K562 (cell line): ENCODE results near the gene EPHA10. TPM values are rescaled to one million over a fixed set of nuclear protein-coding genes. Genes with fewer than 3 reads are reported as not detected.

Source experiments
- BRF1 ChIP-seq: IDR thresholded peaks from 3 replicates; pipeline ENCODE4 v1.6.1; 2011; ENCODE audit warnings: borderline replicate concordance, mild to moderate bottlenecking; ENCODE audit not compliant: insufficient read length; ENCODE audit errors: extremely low read depth
- CAMTA2 ChIP-seq: fragments of 250-450 bp; sonication (Bioruptor Pico); conservative IDR thresholded peaks from 2 replicates; pipeline ENCODE4 v1.5.1; 2022
- DACH1 ChIP-seq: fragments of 450-650 bp; IDR thresholded peaks from 2 replicates; pipeline ENCODE4 v1.6.1; 2018; ENCODE audit not compliant: partially characterized antibody
- FOS ChIP-seq: IDR thresholded peaks from 3 replicates; pipeline ENCODE4 v1.6.1; 2011; ENCODE audit not compliant: insufficient read length; ENCODE audit errors: extremely low read depth
- MTA2 ChIP-seq: fragments of 450-650 bp; IDR thresholded peaks from 2 replicates; pipeline ENCODE4 v1.6.1; 2016; ENCODE audit warnings: low read depth
- PATZ1 ChIP-seq: fragments of 250-450 bp; sonication (Bioruptor Pico); IDR thresholded peaks from 2 replicates; pipeline ENCODE4 v1.5.0; 2020; ENCODE audit warnings: mild to moderate bottlenecking, borderline replicate concordance
- PHF20 ChIP-seq: fragments of 450-650 bp; IDR thresholded peaks from 2 replicates; pipeline ENCODE4 v1.6.1; 2018; ENCODE audit not compliant: partially characterized antibody
- POLR2AphosphoS5 ChIP-seq: IDR thresholded peaks from 2 replicates; pipeline ENCODE4 v1.6.1; 2011; ENCODE audit warnings: mild to moderate bottlenecking, low read depth, low read length, moderate library complexity; ENCODE audit not compliant: control insufficient read depth, insufficient read depth
- POLR3A ChIP-seq: IDR thresholded peaks from 2 replicates; pipeline ENCODE4 v1.6.1; 2011; ENCODE audit warnings: borderline replicate concordance, mild to moderate bottlenecking, moderate library complexity; ENCODE audit not compliant: insufficient read length, insufficient read depth; ENCODE audit errors: extremely low read depth
- RHOXF2B ChIP-seq: fragments of 250-450 bp; sonication (Bioruptor Pico); conservative IDR thresholded peaks from 2 replicates; pipeline ENCODE4 v1.5.1; 2021
- RUNX1 ChIP-seq: sonication (generic); IDR thresholded peaks from 2 replicates; pipeline ENCODE4 v1.6.1; 2016; ENCODE audit warnings: antibody characterized with exemption, low read depth
- SMAD2 ChIP-seq: fragments of 150-350 bp; IDR thresholded peaks from 2 replicates; pipeline ENCODE4 v1.6.1; 2014; ENCODE audit warnings: low read depth, mild to moderate bottlenecking, low read length
- SP1 ChIP-seq: sonication (generic); formaldehyde crosslinking; IDR thresholded peaks from 2 replicates; pipeline ENCODE4 v1.8.1; 2022; ENCODE audit warnings: mild to moderate bottlenecking, missing genetic modification reagents
- ZFX ChIP-seq: sonication (generic); formaldehyde crosslinking; IDR thresholded peaks from 2 replicates; pipeline ENCODE4 v1.8.0; 2022; ENCODE audit warnings: mild to moderate bottlenecking, missing genetic modification reagents, moderate library complexity
- ZNF217 ChIP-seq: sonication (generic); formaldehyde crosslinking; IDR thresholded peaks from 2 replicates; pipeline ENCODE4 v1.8.0; 2022; ENCODE audit warnings: mild to moderate bottlenecking, missing genetic modification reagents
- ZNF584 ChIP-seq: fragments of 200-800 bp; sonication (Bioruptor generic); IDR thresholded peaks from 2 replicates; pipeline ENCODE4 v1.6.1; 2016; ENCODE audit warnings: low read depth, mild to moderate bottlenecking, missing genetic modification characterization, missing compliant biosample characterization
- polyA plus RNA-seq, 8 experiments: library from polyadenylated mRNA; depleted of rRNA in 4 of 8; stranded (reverse) in 5 of 8; unstranded in 3 of 8; fragments of >200 nt; fragmentation: Nextera tagmentation in 2 of 8; fragmentation: Illumina TruSeq in 1 of 8; extraction: Ambion mirVana in 2 of 8; extraction: Trizol in 1 of 8; gene quantifications; 2 replicates each; pipeline versions ENCODE4 v1.2.1 to v1.2.3, GENCODE V29; 2011 to 2014; ENCODE audit warnings: inconsistent platforms in 1 of 8, missing spikeins in 1 of 8
- total RNA-seq, 7 experiments: library from RNA; depleted of rRNA in 6 of 7; stranded (reverse); fragments of >200 nt in 6 of 7; fragmentation: Illumina TruSeq in 2 of 7; extraction: Trizol in 2 of 7; gene quantifications; 2 replicates each; pipeline versions ENCODE4 v1.2.1 to v1.2.3, GENCODE V29; 2011 to 2021; ENCODE audit warnings: low replicate concordance in 1 of 7
- TF ChIP-seq, protein P1 (sequence below): fragments of 450-650 bp; IDR thresholded peaks from 2 replicates; pipeline ENCODE4 v1.6.1; 2016; ENCODE audit warnings: low read depth
- TF ChIP-seq, protein P2 (sequence below), 2 experiments: fragments of 450-650 bp; conservative IDR thresholded peaks; 2 replicates each; pipeline ENCODE4 v1.6.1; 2017; ENCODE audit warnings: mild to moderate bottlenecking in 2 of 2, moderate library complexity in 2 of 2

Gene EPHA10
- total and polyA plus RNA-seq, 9 of the 15 experiments (the other 6 are each of a cell fraction or from before 2014, with no cell fraction given), result 0.03 TPM; not detected in 8

DNA sequence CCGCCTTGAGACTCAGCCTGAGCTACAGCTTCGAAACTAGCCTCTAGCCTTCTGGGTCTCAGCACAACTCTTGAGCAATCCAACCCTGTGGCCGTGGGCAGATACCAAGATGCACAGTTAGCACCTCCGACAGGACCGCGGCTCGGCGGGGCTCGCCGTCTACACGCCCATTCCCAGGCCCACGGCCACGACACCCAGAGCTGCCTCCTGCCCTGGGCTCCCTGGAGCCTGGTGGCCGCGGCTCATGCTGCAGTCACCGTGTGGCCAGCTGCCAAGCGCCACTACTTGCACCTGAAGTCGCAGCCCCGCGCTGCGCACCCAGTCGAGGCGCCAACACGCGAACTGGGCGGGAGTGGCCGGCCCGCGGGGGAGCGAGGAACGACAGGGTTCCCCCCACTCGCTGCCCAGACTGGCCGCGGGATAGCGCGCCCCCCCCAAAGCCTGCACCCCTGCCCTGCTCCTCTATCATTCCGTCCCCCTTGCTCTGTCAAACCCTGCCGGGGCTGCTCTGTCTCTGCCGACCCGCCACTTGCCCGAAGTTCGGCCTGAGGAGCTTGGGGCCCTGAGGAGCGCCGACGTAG, 73.3 kb downstream of the EPHA10 start (continued):
- TF ChIP-seq, protein P1, sequence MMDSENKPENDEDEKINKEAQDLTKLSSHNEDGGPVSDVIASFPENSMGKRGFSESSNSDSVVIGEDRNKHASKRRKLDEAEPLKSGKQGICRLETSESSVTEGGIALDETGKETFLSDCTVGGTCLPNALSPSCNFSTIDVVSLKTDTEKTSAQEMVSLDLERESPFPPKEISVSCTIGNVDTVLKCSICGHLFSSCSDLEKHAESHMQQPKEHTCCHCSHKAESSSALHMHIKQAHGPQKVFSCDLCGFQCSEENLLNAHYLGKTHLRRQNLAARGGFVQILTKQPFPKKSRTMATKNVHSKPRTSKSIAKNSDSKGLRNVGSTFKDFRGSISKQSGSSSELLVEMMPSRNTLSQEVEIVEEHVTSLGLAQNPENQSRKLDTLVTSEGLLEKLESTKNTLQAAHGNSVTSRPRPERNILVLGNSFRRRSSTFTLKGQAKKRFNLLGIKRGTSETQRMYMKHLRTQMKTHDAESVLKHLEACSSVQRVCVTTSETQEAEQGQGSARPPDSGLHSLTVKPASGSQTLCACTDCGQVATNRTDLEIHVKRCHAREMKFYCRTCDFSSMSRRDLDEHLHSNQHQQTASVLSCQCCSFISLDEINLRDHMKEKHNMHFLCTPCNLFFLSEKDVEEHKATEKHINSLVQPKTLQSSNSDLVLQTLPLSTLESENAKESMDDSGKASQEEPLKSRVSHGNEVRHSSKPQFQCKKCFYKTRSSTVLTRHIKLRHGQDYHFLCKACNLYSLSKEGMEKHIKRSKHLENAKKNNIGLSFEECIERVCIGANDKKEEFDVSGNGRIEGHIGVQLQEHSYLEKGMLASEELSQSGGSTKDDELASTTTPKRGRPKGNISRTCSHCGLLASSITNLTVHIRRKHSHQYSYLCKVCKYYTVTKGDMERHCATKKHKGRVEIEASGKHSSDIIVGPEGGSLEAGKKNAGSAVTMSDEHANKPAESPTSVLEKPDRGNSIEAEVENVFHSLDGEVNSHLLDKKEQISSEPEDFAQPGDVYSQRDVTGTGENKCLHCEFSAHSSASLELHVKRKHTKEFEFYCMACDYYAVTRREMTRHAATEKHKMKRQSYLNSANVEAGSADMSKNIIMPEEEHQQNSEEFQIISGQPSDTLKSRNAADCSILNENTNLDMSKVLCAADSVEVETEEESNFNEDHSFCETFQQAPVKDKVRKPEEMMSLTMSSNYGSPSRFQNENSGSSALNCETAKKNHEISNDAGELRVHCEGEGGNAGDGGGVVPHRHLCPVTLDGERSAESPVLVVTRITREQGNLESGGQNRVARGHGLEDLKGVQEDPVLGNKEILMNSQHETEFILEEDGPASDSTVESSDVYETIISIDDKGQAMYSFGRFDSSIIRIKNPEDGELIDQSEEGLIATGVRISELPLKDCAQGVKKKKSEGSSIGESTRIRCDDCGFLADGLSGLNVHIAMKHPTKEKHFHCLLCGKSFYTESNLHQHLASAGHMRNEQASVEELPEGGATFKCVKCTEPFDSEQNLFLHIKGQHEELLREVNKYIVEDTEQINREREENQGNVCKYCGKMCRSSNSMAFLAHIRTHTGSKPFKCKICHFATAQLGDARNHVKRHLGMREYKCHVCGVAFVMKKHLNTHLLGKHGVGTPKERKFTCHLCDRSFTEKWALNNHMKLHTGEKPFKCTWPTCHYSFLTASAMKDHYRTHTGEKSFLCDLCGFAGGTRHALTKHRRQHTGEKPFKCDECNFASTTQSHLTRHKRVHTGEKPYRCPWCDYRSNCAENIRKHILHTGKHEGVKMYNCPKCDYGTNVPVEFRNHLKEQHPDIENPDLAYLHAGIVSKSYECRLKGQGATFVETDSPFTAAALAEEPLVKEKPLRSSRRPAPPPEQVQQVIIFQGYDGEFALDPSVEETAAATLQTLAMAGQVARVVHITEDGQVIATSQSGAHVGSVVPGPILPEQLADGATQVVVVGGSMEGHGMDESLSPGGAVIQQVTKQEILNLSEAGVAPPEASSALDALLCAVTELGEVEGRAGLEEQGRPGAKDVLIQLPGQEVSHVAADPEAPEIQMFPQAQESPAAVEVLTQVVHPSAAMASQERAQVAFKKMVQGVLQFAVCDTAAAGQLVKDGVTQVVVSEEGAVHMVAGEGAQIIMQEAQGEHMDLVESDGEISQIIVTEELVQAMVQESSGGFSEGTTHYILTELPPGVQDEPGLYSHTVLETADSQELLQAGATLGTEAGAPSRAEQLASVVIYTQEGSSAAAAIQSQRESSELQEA, result no peak
- no peak for TF ChIP-seq SMAD2
- no peak for TF ChIP-seq PATZ1
- no peak for TF ChIP-seq ZFX
- TF ChIP-seq ZNF217 (CRISPR knock-in tag), result no peak
- no peak for TF ChIP-seq CAMTA2 (CRISPR knock-in tag)
- TF ChIP-seq RHOXF2B (CRISPR knock-in tag), result no peak
- TF ChIP-seq ZNF584 (CRISPR knock-in tag), result no peak
- TF ChIP-seq SP1 (CRISPR knock-in tag), result no peak
- no peak for TF ChIP-seq DACH1
- TF ChIP-seq POLR2AphosphoS5, result no peak
- no peak for TF ChIP-seq MTA2
- peak; percentile 10 for TF ChIP-seq PHF20
- no peak for TF ChIP-seq POLR3A
- TF ChIP-seq RUNX1, result no peak
- TF ChIP-seq BRF1, result no peak
- TF ChIP-seq, protein P2, sequence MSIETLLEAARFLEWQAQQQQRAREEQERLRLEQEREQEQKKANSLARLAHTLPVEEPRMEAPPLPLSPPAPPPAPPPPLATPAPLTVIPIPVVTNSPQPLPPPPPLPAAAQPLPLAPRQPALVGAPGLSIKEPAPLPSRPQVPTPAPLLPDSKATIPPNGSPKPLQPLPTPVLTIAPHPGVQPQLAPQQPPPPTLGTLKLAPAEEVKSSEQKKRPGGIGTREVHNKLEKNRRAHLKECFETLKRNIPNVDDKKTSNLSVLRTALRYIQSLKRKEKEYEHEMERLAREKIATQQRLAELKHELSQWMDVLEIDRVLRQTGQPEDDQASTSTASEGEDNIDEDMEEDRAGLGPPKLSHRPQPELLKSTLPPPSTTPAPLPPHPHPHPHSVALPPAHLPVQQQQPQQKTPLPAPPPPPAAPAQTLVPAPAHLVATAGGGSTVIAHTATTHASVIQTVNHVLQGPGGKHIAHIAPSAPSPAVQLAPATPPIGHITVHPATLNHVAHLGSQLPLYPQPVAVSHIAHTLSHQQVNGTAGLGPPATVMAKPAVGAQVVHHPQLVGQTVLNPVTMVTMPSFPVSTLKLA (conservative IDR thresholded peaks at IDR 0.05), result no peak; a peak in 1 of 4 replicates
- no peak for TF ChIP-seq FOS
